ENCODE measurements around the gene C2orf76. TPM values are rescaled to one million over a fixed set of nuclear protein-coding genes. Genes with fewer than 3 reads are reported as not detected.
A peak's percentile ranks its signal among the peaks of the same experiment; 100 is the strongest.

Gene C2orf76
- polyA plus RNA-seq, 2 of the 4 experiments (the other 2 are of a cell fraction) = 16.6 to 34.3 TPM

DNA sequence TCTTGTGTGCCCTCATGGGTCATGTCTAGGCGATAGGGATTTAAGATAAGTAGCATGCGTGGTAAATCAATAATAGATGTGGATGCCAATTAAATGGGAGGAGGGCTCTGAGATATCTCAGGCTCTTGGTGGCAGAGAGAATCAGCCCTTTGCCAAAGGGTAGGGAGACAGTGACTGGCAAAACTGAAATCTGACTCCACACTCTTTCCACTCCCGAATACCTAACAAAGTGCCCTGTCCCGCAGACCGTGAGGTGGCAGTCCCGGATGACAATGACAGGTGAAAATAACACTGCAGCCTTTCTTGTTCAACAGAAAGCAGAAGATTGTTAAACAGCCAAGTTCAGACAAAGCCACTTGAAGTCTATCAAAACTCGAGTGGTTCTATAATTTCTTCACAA lies 47.0 kb downstream of the C2orf76 start:
- FAIRE-seq (no peak), DNase-seq (ENCODE audit: low read depth in 1 of 2, low spot score in 1 of 2) (no peak), ATAC-seq (no peak)
- Histone ChIP-seq H3K9me3 (no peaks in the 10 kb centered on the region), H3K27ac (no peak overlapping the region), H3K4me3 (no peak overlapping the region), H3K4me1 (no peaks in the 10 kb centered on the region), H3K4me2 (no peak overlapping the region)
- POLR2A ChIA-PET = no interaction called here
- TF ChIP-seq MAZ (IDR thresholded peaks at IDR 0.05; ENCODE audit: borderline replicate concordance, low read depth, low read length) (no peak), ZNF302 (CRISPR knock-in tag; IDR thresholded peaks at IDR 0.05) (no peak), RCOR1 (IDR thresholded peaks at IDR 0.05; ENCODE audit: low read depth, low read length) (no peak), RARB (CRISPR knock-in tag; IDR thresholded peaks at IDR 0.05) (no peak), HEYL (CRISPR knock-in tag; IDR thresholded peaks at IDR 0.05) (no peak), RFX5 (IDR thresholded peaks at IDR 0.05) (no peak), FOSL2 (IDR thresholded peaks at IDR 0.05) (no peak), FOSL2 (CRISPR knock-in tag; IDR thresholded peaks at IDR 0.05) (no peak), BHLHE40 (IDR thresholded peaks at IDR 0.05; ENCODE audit: low read depth, low read length) (no peak), CBX2 (IDR thresholded peaks at IDR 0.05; ENCODE audit: borderline replicate concordance, low read depth) (no peak), CTCF (IDR thresholded peaks at IDR 0.05) (no peak), ELK1 (IDR thresholded peaks at IDR 0.05; ENCODE audit: low read depth, low read length) (no peak), HOXB13 (CRISPR knock-in tag; IDR thresholded peaks at IDR 0.05; ENCODE audit: low read depth) (no peak)
- TF ChIP-seq, protein P1, sequence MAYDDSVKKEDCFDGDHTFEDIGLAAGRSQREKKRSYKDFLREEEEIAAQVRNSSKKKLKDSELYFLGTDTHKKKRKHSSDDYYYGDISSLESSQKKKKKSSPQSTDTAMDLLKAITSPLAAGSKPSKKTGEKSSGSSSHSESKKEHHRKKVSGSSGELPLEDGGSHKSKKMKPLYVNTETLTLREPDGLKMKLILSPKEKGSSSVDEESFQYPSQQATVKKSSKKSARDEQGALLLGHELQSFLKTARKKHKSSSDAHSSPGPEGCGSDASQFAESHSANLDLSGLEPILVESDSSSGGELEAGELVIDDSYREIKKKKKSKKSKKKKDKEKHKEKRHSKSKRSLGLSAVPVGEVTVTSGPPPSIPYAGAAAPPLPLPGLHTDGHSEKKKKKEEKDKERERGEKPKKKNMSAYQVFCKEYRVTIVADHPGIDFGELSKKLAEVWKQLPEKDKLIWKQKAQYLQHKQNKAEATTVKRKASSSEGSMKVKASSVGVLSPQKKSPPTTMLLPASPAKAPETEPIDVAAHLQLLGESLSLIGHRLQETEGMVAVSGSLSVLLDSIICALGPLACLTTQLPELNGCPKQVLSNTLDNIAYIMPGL (CRISPR knock-in tag; IDR thresholded peaks at IDR 0.05; ENCODE audit: borderline replicate concordance) = no peak
- TF ChIP-seq, protein P2, sequence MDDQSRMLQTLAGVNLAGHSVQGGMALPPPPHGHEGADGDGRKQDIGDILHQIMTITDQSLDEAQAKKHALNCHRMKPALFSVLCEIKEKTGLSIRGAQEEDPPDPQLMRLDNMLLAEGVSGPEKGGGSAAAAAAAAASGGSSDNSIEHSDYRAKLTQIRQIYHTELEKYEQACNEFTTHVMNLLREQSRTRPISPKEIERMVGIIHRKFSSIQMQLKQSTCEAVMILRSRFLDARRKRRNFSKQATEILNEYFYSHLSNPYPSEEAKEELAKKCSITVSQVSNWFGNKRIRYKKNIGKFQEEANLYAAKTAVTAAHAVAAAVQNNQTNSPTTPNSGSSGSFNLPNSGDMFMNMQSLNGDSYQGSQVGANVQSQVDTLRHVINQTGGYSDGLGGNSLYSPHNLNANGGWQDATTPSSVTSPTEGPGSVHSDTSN (IDR thresholded peaks at IDR 0.05) = no peak
- CTCF ChIA-PET = no interaction called here
- 72% methylated on average over 7 of the region's 7 CpGs for WGBS (ENCODE audit: missing lambda C conversion rate)

- Histone ChIP-seq H3K4me2 (no peak overlapping the region), H3K27ac (no peak overlapping the region), H3K4me3 (no peak overlapping the region), H3K4me1 (no peaks in the 10 kb centered on the region), H3K9me3 (no peaks in the 10 kb centered on the region)
- FAIRE-seq (no peak), DNase-seq (ENCODE audit: low read depth in 1 of 2, low spot score in 1 of 2) (no peak), ATAC-seq (no peak)
- TF ChIP-seq MAFK (IDR thresholded peaks at IDR 0.05; ENCODE audit: partially characterized antibody) (peak; percentile 98), HOXB13 (CRISPR knock-in tag; IDR thresholded peaks at IDR 0.05; ENCODE audit: low read depth) (no peak), EHF (CRISPR knock-in tag; IDR thresholded peaks at IDR 0.05) (no peak), ZNF302 (CRISPR knock-in tag; IDR thresholded peaks at IDR 0.05) (no peak)
- ChIA-PET CTCF (no interaction called here), POLR2A (no interaction called here)
- WGBS (ENCODE audit: missing lambda C conversion rate) = 91% methylated on average over 1 of the region's 1 CpG
These were observed 49.1 kb downstream of the C2orf76 start for GRCh38 chr2:119317554-119317953.

DNA sequence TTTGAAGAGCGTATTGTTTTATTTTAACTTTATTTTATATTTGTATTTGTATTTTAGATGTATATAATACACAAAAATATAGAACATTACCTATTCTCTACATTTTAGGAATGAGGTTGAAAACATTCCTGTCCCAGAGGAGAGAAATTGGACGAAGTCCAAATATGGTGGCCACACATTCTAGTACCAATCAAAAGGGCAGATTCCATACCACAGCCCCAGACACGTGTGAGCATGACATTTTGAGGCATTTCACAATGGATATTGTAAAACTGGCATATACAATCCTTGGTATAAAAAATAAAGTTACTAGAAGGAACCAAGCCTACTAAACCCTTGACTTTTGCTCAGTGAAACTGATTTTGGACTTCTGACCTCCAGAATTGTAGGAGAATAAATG lies 50.6 kb downstream of the C2orf76 start:
- DNase-seq (ENCODE audit: low read depth in 1 of 2, low spot score in 1 of 2) = no peak
- Histone ChIP-seq H3K4me3 (no peak overlapping the region), H3K27ac (no peak overlapping the region), H3K9me3 (no peaks in the 10 kb centered on the region), H3K4me1 (no peaks in the 10 kb centered on the region), H3K4me2 (no peak overlapping the region)
- ATAC-seq = no peak
- FAIRE-seq = no peak
- 50% methylated on average over 3 of the region's 3 CpGs for WGBS (ENCODE audit: missing lambda C conversion rate)
- no peak for TF ChIP-seq EHMT2 (IDR thresholded peaks at IDR 0.05; ENCODE audit: low read depth)
- TF ChIP-seq KDM5A (IDR thresholded peaks at IDR 0.05) = no peak
- no peak for TF ChIP-seq MAFK (IDR thresholded peaks at IDR 0.05; ENCODE audit: partially characterized antibody)
- no peak for TF ChIP-seq CEBPB (IDR thresholded peaks at IDR 0.05)
- ChIA-PET POLR2A (no interaction called here), CTCF (no interaction called here)

Measured in A549 (cell line).